ENCODE measurements around the gene MSANTD7. TPM values are rescaled to one million over a fixed set of nuclear protein-coding genes. Genes with fewer than 3 reads are reported as not detected.
"Not testable (repeated sequence)": the region's sequence is repeated elsewhere in the genome, so short reads cannot be mapped to it uniquely, and the experiment has no call there.

Gene MSANTD7, protein sequence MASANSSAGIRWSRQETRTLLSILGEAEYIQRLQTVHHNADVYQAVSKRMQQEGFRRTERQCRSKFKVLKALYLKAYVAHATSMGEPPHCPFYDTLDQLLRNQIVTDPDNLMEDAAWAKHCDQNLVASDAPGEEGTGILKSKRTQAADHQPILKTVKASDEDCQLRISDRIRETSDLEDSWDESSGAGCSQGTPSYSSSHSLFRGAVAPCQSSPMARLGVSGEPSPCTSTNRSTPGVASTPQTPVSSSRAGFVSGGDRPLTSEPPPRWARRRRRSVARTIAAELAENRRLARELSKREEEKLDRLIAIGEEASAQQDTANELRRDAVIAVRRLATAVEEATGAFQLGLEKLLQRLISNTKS
- 10 to 100 TPM; 28.1 to 33.0 (median 32.0) TPM for total RNA-seq

DNA sequence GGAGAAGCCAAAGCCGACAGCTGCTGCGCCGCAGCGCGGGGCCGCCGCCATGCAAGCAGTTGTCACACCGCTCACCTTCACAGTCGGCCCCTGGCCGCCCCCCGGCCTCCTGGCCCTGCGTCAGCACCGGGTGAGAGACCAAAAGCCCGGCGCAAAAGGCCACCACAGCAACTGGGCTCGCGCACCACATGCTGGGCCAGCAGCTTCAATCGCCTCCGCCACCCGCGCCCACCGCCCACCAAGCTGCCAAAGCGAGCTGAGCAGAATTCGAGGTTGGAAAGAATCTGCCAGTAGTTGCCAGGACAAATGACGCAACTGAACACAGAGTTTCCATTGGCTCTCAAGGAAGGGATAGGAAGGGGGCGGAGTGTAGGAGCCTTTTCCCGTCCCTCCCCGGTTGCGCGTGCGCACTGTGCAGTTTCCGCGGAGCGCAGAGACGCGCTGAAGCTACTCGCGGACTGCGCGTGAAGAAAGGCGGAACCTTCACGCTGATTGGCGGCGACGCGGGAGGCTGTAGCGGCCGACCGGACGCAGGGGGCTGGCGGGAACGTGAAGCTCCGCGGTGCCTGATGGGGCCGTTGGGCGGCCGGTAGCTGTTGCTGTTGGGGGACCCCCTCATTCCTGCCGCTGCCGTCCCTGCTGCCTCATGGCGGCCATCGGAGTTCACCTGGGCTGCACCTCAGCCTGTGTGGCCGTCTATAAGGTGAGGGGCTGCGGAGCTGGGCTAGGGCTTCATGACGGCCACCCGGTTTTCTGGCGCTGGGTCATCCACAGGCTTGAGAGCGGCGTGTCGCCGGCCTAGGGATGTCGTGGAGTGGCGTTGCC is at the start of gene MSANTD7, which contains the start of the genes CDNF and HSPA14:
MSANTD7 (plus strand) TSS at position 550 of the 825 bp plus-strand sequence. CDS start 3,979 bp downstream, outside the sequence.
CDNF (minus strand) TSS at position 281 of the 825 bp plus-strand sequence; CDS start at position 190, 91 bp downstream.
HSPA14 (plus strand) TSS at position 550 of the 825 bp plus-strand sequence; CDS start at position 647, 97 bp downstream.
- DNase-seq (peak; percentile 99), ATAC-seq (peak; percentile 93 to 94)
- Mint-ChIP-seq H3K4me1 (ENCODE audit: low read depth) (peaks cover 18% of the 10 kb centered on the region), H3K4me3 (peak within 1 kb of the TSS; percentile 96), H3K27me3 (ENCODE audit: low read depth) (no peaks in the 10 kb centered on the region), H3K36me3 (ENCODE audit: insufficient read depth) (peaks cover 19% of the 10 kb centered on the region), H3K9me3 (no peaks in the 10 kb centered on the region)

- Mint-ChIP-seq H3K36me3 (ENCODE audit: insufficient read depth) (no peaks in the 10 kb centered on the region), H3K9me3 (no peaks in the 10 kb centered on the region), H3K4me1 (ENCODE audit: low read depth) (peaks cover 1% of the 10 kb centered on the region), H3K27me3 (ENCODE audit: low read depth) (no peaks in the 10 kb centered on the region), H3K4me3 (no peak overlapping the region)
- ATAC-seq (no peak), DNase-seq (no peak)
Measured at GRCh38 chr10:14798636-14799035, 39.5 kb upstream of the MSANTD7 start.

- peaks cover 1% of the 10 kb centered on the region for H3K4me1 Mint-ChIP-seq (ENCODE audit: low read depth)
- no peaks in the 10 kb centered on the region for H3K27me3 Mint-ChIP-seq (ENCODE audit: low read depth)
- ATAC-seq (no peak), DNase-seq (no peak)
- H3K4me3 Mint-ChIP-seq, result no peak overlapping the region
- no peaks in the 10 kb centered on the region for H3K9me3 Mint-ChIP-seq
- H3K36me3 Mint-ChIP-seq (ENCODE audit: insufficient read depth), result no peaks in the 10 kb centered on the region
Measured at GRCh38 chr10:14800397-14800796, 37.7 kb upstream of the MSANTD7 start.

GRCh38 chr10:14801723-14802122 is 36.4 kb upstream of the MSANTD7 start:
- Mint-ChIP-seq H3K4me3 (no peak overlapping the region), H3K9me3 (no peaks in the 10 kb centered on the region), H3K27me3 (ENCODE audit: low read depth) (no peaks in the 10 kb centered on the region), H3K36me3 (ENCODE audit: insufficient read depth) (no peaks in the 10 kb centered on the region), H3K4me1 (ENCODE audit: low read depth) (peaks cover 1% of the 10 kb centered on the region)
- DNase-seq, result no peak
- ATAC-seq, result no peak

GRCh38 chr10:14803827-14804226 is 34.3 kb upstream of the MSANTD7 start:
- Mint-ChIP-seq H3K9me3 (no peaks in the 10 kb centered on the region), H3K36me3 (ENCODE audit: insufficient read depth) (no peaks in the 10 kb centered on the region), H3K4me1 (ENCODE audit: low read depth) (peaks cover 1% of the 10 kb centered on the region), H3K27me3 (ENCODE audit: low read depth) (no peaks in the 10 kb centered on the region), H3K4me3 (no peak overlapping the region)
- ATAC-seq (no peak), DNase-seq (no peak)

- Mint-ChIP-seq H3K4me3 (no peak overlapping the region), H3K9me3 (no peaks in the 10 kb centered on the region), H3K4me1 (ENCODE audit: low read depth) (peaks cover 5% of the 10 kb centered on the region), H3K36me3 (ENCODE audit: insufficient read depth) (no peaks in the 10 kb centered on the region), H3K27me3 (ENCODE audit: low read depth) (no peaks in the 10 kb centered on the region)
- DNase-seq (no peak), ATAC-seq (no peak)
Measured at GRCh38 chr10:14806318-14806717, 31.8 kb upstream of the MSANTD7 start.

DNA sequence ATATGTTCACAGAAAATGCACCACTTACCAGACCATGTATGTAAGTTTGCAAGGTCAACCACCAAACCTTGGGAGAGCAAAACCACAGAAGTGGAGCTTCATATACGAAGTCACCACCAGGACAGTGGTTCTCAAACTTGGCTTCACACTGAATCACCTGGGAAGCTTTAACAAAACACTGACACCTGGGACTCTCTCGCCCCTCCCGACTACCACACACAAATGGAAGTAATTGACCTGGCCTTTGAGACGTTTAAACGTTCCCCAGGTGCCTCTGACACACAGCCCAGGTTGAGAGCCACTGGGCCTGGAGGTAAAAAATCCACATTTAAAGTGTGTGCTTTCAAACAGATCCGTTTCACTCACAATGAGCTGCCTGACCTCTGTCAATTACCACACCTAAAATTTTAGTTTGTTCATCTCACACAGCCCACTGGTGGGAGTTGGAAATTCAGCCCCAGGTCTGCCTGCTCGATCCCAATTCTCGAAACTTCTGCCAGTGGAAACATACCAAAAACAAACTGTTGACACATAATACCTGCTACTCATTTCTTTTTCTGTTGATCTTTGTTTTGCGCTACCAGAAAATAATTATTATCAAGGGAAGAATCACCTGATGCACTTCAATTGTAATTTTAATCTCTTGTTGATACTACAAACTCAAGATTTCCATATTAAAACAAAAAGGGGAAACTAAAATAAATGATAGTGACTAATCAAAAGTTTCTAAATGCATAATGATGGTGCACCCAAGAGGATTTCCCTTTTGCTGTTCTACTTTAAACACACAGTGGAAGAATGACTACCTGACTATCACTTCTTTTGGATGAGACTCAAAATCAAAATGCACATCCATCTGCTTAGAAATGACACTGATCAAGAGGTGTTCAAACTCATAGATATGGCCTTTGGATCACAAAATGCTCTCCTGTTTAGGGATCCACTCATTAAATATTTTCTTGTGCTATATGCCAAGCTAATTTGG is 26.8 kb upstream of the MSANTD7 start:
- ATAC-seq, result peak; percentile 18 to 41
- Mint-ChIP-seq H3K4me3 (no peak overlapping the region), H3K27me3 (ENCODE audit: low read depth) (no peaks in the 10 kb centered on the region), H3K4me1 (ENCODE audit: low read depth) (peaks cover 15% of the 10 kb centered on the region), H3K9me3 (no peaks in the 10 kb centered on the region), H3K36me3 (ENCODE audit: insufficient read depth) (no peaks in the 10 kb centered on the region)
- no peak for DNase-seq

- H3K27me3 Mint-ChIP-seq (ENCODE audit: low read depth), result no peaks in the 10 kb centered on the region
Measured at GRCh38 chr10:14812271-14812670, 25.8 kb upstream of the MSANTD7 start.

DNA sequence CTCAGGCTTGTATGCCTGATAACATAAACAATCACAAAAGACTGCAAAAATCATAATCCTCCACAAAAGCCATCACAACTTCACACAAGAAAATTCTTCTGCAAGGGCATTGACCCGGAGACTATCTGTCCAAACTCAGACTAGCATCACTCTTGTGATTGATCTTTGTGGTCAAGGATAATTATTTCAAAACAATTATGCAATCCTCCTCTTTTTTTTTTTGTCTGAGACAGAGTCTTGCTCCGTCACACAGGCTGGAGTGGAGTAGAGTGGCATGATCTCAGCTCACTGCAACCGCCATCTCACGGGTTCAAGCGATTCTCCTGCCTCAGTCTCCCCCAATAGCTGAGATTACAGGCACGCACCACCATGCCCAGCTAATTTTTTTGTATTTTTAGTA is 22.4 kb upstream of the MSANTD7 start:
- no peak for ATAC-seq
- Mint-ChIP-seq H3K36me3 (ENCODE audit: insufficient read depth) (no peaks in the 10 kb centered on the region), H3K4me3 (no peak overlapping the region), H3K4me1 (ENCODE audit: low read depth) (peaks cover 13% of the 10 kb centered on the region), H3K9me3 (no peaks in the 10 kb centered on the region), H3K27me3 (ENCODE audit: low read depth) (no peaks in the 10 kb centered on the region)
- DNase-seq, result no peak

More at GRCh38 chr10:14812271-14812670, 25.8 kb upstream of the MSANTD7 start:
- DNase-seq, result no peak
- H3K9me3 Mint-ChIP-seq, result no peaks in the 10 kb centered on the region
- H3K4me1 Mint-ChIP-seq (ENCODE audit: low read depth), result peaks cover 15% of the 10 kb centered on the region
- peak overlapping the region; percentile 37 for H3K4me3 Mint-ChIP-seq
- no peak for ATAC-seq
- no peaks in the 10 kb centered on the region for H3K36me3 Mint-ChIP-seq (ENCODE audit: insufficient read depth)

DNA sequence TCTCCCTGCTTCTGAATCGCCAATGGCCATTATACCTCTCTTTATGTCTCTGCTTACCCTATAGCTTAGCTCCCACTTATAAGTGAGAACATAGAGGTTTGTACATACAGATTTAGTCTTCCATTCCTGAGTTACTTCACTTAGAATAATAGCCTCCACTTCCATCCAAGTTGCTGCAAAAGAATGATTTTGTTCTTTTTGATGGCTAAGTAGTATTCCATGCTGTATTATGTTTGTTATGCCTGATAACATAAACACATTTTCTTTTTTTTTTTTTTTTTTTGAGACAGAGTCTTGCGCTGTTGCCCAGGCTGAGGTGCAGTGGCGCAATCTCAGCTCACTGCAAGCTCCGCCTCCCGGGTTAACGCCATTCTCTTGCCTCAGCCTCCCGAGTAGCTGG is 21.4 kb upstream of the MSANTD7 start:
- H3K9me3 Mint-ChIP-seq; H3K27me3 Mint-ChIP-seq (ENCODE audit: low read depth); DNase-seq; H3K4me1 Mint-ChIP-seq (ENCODE audit: low read depth); ATAC-seq; H3K36me3 Mint-ChIP-seq (ENCODE audit: insufficient read depth); H3K4me3 Mint-ChIP-seq: not testable (repeated sequence)

DNA sequence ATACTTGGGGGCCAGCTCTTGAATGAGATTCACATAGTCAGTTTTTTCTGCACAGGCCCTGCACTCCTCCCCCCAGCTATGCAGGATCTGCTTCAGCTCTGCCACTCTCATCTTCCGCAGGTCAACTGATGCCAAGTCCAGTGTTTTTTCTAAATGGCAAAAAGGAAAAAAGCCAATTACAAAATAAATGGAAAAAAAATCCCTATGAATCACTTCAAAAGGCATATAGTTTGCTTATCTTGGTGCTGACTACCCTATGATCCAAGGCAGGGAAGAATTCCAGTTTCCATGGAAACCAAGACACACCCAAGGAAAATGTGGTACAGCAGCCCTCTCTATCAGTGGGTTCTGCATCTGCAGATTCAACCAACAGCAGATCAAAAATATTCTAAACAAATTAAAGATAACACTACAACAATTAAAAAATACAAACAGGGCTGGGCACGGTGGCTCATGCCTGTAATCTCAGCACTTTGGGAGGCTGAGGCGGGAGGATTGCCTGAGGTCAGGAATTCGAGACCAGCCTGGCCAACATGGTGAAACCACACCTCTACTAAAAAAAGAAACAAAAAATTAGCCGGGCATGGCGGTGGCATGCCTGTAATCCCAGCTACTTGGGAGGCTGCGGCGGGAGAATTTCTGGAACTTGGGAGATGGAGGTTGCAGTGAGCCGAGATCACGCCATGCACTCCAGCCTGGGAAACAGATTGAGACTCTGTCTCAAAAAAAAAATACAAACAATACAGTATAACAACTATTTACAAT is 17.9 kb upstream of the MSANTD7 start:
- DNase-seq (no peak), ATAC-seq (no peak)
- no peaks in the 10 kb centered on the region for H3K27me3 Mint-ChIP-seq (ENCODE audit: low read depth)
- H3K4me1 Mint-ChIP-seq (ENCODE audit: low read depth), result peaks cover 7% of the 10 kb centered on the region
- no peaks in the 10 kb centered on the region for H3K36me3 Mint-ChIP-seq (ENCODE audit: insufficient read depth)
- H3K9me3 Mint-ChIP-seq, result no peaks in the 10 kb centered on the region
- H3K4me3 Mint-ChIP-seq, result no peak overlapping the region

- no peak overlapping the region for H3K4me3 Mint-ChIP-seq
- H3K9me3 Mint-ChIP-seq, result no peaks in the 10 kb centered on the region
- DNase-seq (no peak), ATAC-seq (no peak)
- H3K4me1 Mint-ChIP-seq (ENCODE audit: low read depth), result peaks cover 7% of the 10 kb centered on the region
- no peaks in the 10 kb centered on the region for H3K27me3 Mint-ChIP-seq (ENCODE audit: low read depth)
- no peaks in the 10 kb centered on the region for H3K36me3 Mint-ChIP-seq (ENCODE audit: insufficient read depth)
Measured at GRCh38 chr10:14820775-14821154, 17.3 kb upstream of the MSANTD7 start.

DNA sequence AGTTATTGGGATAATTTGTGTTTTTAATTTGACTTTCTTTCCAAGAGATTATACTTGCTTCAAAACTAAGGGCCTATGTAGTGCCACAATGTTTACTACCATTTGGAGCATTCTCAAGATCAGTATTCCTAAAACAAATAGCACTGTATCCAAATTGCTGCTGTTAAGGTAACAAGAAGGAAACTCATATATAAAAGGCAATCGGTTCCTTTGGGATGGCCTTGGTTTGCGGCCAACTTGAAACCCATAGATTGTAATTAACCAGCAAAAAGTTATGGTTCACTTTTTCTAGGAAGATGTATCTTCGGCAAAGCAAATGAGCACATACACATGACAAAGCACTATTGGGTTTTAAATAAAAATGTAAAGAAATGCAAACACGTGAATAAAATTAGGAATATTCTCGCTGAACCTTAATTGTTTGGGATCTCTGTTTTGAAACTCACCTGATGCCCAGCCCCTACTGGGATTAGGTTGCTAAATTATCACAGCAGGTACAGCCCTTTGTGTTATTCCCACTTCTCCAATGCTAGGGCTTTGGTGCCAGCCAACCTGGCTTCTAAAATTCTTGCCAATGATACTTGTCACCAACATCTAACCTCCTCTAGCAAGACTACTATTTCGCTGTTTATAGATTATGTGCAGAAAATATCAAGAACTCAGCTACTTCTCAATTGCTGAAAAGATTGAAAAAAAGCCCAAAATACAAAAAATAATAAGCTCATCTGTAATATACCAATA is 16.3 kb upstream of the MSANTD7 start:
- Mint-ChIP-seq H3K4me1 (ENCODE audit: low read depth) (peaks cover 7% of the 10 kb centered on the region), H3K36me3 (ENCODE audit: insufficient read depth) (no peaks in the 10 kb centered on the region), H3K9me3 (no peaks in the 10 kb centered on the region), H3K4me3 (no peak overlapping the region), H3K27me3 (ENCODE audit: low read depth) (no peaks in the 10 kb centered on the region)
- DNase-seq (no peak), ATAC-seq (no peak)

Measured in activated T-cell treated with anti-CD3 and anti-CD28 coated beads, Interleukin-2, amount 50 U/mL, for 4 hours (primary cell).